Measurements from ENCODE around the gene PIANP. TPM values are rescaled to one million over a fixed set of nuclear protein-coding genes. Genes with fewer than 3 reads are reported as not detected.

Gene PIANP
- total and polyA plus RNA-seq, 2 of the 4 experiments (the other 2 are of a cell fraction), result 0.18 to 6.8 TPM

- Histone ChIP-seq H3K4me2 (ENCODE audit: low read depth, low read length) (peak overlapping the region; percentile 91), H2BK15ac (ENCODE audit: low read depth, low read length) (no peak overlapping the region), H2BK5ac (ENCODE audit: low read depth, low read length, poor library complexity, severe bottlenecking) (no peak overlapping the region), H3K9me3 (ENCODE audit: control insufficient read depth, insufficient read depth, low read length) (no peaks in the 10 kb centered on the region), H4K8ac (ENCODE audit: low read depth in 2 of 2, low read length in 2 of 2) (peak overlapping the region; percentile 21 to 86; a peak in 3 of 4 replicates), H3K36me3 (ENCODE audit: control insufficient read depth, insufficient read depth, low read length) (peaks cover 8% of the 10 kb centered on the region), H2AK5ac (ENCODE audit: low read depth, low read length) (peak overlapping the region; percentile 59), H2BK120ac (ENCODE audit: low read depth, low read length) (no peak overlapping the region), H4K20me1 (ENCODE audit: insufficient read depth, low read length) (no peaks in the 10 kb centered on the region), H3K79me1 (ENCODE audit: low read depth in 1 of 2, low read length in 2 of 2) (peaks cover 10 to 17% of the 10 kb centered on the region in 2 experiments; a peak in 3 of 4 replicates), H3K27me3 (ENCODE audit: control insufficient read depth, insufficient read depth, low read length) (peaks cover 3% of the 10 kb centered on the region; the same call in 1 of the 2 replicates), H3K9me1 (ENCODE audit: insufficient read depth, low read length) (no peaks in the 10 kb centered on the region), H3K4ac (ENCODE audit: low read depth, low read length) (peak overlapping the region; percentile 72), H3K9ac (ENCODE audit: low read depth, low read length) (peak overlapping the region; percentile 90), H3K56ac (ENCODE audit: extremely low read depth, insufficient read depth, low read length) (no peak overlapping the region), H4K5ac (ENCODE audit: low read depth, low read length) (peak overlapping the region; percentile 84), H4K91ac (ENCODE audit: insufficient read depth, low read depth, low read length) (peak overlapping the region; percentile 21; the same call in 1 of the 2 replicates), H2BK20ac (ENCODE audit: low read depth, low read length) (no peak overlapping the region), H2AK9ac (replicated peaks; ENCODE audit: low read depth, low read length, poor library complexity) (peak overlapping the region; percentile 88), H3K4me1 (ENCODE audit: control insufficient read depth, insufficient read depth, low read length) (peaks cover 4% of the 10 kb centered on the region), H3K4me3 (ENCODE audit: insufficient read depth, low read depth, low read length) (peak overlapping the region; percentile 81), H3K23ac (ENCODE audit: low read depth, low read length) (peak overlapping the region; percentile 88), H3K18ac (ENCODE audit: low read depth, low read length) (peak overlapping the region; percentile 42), H2AFZ (replicated peaks; ENCODE audit: low read length, poor library complexity) (peak overlapping the region; percentile 82), H3K14ac (replicated peaks; ENCODE audit: low read depth, low read length) (peak overlapping the region; percentile 82), H3K27ac (ENCODE audit: insufficient read depth, low read length) (peak overlapping the region; percentile 1)
- ChIA-PET POLR2A (ENCODE audit: unreplicated experiment) (interaction anchor here (0.6 to 1.0 kb wide), 2 partner anchors 10 to 104 kb away, joined by 4 to 5 read pairs; no protein-coding TSS in a partner anchor), CTCF (interaction anchor here (0.6 to 1.0 kb wide), 2 partner anchors 15 to 246 kb away, joined by 3 read pairs; no protein-coding TSS in a partner anchor)
- TF ChIP-seq RCOR1 (IDR thresholded peaks at IDR 0.05; ENCODE audit: insufficient replicate concordance, low read length) (no peak), FOS (IDR thresholded peaks at IDR 0.05; ENCODE audit: low read depth, low read length) (no peak), POLR2A (IDR thresholded peaks at IDR 0.05; ENCODE audit: low read depth, low read length) (no peak), MXI1 (IDR thresholded peaks at IDR 0.05; ENCODE audit: borderline replicate concordance, low read depth, low read length) (no peak), SMC3 (IDR thresholded peaks at IDR 0.05; ENCODE audit: low read depth, low read length) (no peak), MAFK (IDR thresholded peaks at IDR 0.05; ENCODE audit: low read depth, low read length) (no peak), MAZ (IDR thresholded peaks at IDR 0.05; ENCODE audit: borderline replicate concordance, low read depth, low read length) (no peak), NFE2L2 (IDR thresholded peaks at IDR 0.05; ENCODE audit: low read depth, low read length) (no peak), RFX5 (IDR thresholded peaks at IDR 0.05; ENCODE audit: low read depth, low read length) (no peak), CHD1 (IDR thresholded peaks at IDR 0.05; ENCODE audit: low read depth, low read length) (no peak), CEBPB (IDR thresholded peaks at IDR 0.05; ENCODE audit: low read depth, low read length) (no peak), BHLHE40 (IDR thresholded peaks at IDR 0.05; ENCODE audit: low read depth, low read length) (no peak), RAD21 (IDR thresholded peaks at IDR 0.05; ENCODE audit: low read length) (no peak), USF2 (IDR thresholded peaks at IDR 0.05; ENCODE audit: low read depth, low read length) (no peak)
- TF ChIP-seq, protein P1, sequence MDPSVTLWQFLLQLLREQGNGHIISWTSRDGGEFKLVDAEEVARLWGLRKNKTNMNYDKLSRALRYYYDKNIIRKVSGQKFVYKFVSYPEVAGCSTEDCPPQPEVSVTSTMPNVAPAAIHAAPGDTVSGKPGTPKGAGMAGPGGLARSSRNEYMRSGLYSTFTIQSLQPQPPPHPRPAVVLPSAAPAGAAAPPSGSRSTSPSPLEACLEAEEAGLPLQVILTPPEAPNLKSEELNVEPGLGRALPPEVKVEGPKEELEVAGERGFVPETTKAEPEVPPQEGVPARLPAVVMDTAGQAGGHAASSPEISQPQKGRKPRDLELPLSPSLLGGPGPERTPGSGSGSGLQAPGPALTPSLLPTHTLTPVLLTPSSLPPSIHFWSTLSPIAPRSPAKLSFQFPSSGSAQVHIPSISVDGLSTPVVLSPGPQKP (IDR thresholded peaks at IDR 0.05; ENCODE audit: borderline replicate concordance, low read depth, low read length), result no peak
- in situ Hi-C loops (cut with MboI; ENCODE audit: low sequenced_read_pairs) (no loop called here), dilution Hi-C loops (cut with HindIII; ENCODE audit: low sequenced_read_pairs, unreplicated experiment) (no loop called here), intact Hi-C loops (cut with micrococcal nuclease) (no loop called here)
- 25% methylated on average over 9 of the region's 16 CpGs; no CpG with 5 or more reads in 1 of the 2 experiments for WGBS, 2 experiments (ENCODE audit: extremely low coverage in 2 of 2, insufficient read length in 1 of 2)
- BruUV-seq (replicated peaks), result no TSS peak
- ATAC-seq (ENCODE audit: low read depth) (no peak; the same call in 1 of the 2 replicates), DNase-seq (no peak)
Observed at GRCh38 chr12:6699259-6699988, 1.2 kb downstream of the PIANP start.

All from IMR-90 (cell line).